GM18526 (cell line): ENCODE data around the gene KIDINS220.

Source experiments
- POLR2A ChIP-seq: IDR thresholded peaks from 3 replicates; pipeline ENCODE4 v1.6.1; 2011; ENCODE audit not compliant: insufficient read length; ENCODE audit errors: extremely low read depth

KIDINS220 gene

GRCh38 chr2:8837795-8838140 is 355 bp upstream of the KIDINS220 start:
- TF ChIP-seq POLR2A, result no peak

DNA sequence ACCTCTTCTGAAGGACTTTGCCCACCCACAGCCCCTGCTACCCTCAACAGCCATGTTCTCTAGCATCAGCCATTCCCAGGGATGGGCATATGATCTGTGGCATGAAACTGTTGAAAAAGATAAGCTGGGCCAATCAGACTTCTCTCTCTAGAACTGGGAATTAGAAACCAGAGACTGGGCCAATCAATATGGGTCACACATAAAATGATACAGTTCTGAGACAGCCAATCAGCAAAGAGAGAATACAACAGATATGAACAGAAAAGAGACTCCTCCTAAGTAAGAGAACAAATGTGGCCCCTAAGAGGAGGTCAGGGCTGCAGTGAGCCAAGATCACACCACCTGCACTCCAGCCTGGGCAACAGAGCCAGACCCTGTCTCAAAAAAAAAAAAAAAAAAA is 2.1 kb downstream of the KIDINS220 start:
- no peak for TF ChIP-seq POLR2A

DNA sequence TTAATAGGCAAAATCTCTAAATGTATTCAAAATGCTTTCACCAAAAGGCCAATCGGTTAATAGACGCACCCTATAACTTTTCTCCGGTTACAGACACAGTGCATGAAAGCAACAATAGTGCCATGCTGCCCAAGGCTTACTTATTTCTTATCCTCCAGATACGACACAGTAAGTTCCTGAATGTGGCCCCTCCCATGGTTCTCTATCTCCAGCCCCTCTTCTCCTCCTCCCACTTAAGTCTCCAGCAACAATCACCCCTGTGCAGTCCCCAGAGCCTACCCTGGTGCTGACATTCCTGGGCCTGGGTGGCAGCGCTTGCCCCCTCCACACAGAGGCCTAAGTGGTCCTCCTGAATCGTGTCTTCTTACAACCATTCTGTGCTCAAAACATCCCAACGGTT is 3.6 kb downstream of the KIDINS220 start:
- no peak for TF ChIP-seq POLR2A

GRCh38 chr2:8831516-8831915 is 5.9 kb downstream of the KIDINS220 start:
- TF ChIP-seq POLR2A, result no peak

GRCh38 chr2:8827729-8828128 is 9.7 kb downstream of the KIDINS220 start:
- no peak for TF ChIP-seq POLR2A

- no peak for TF ChIP-seq POLR2A
These were observed 15.2 kb downstream of the KIDINS220 start for GRCh38 chr2:8822218-8822617.

DNA sequence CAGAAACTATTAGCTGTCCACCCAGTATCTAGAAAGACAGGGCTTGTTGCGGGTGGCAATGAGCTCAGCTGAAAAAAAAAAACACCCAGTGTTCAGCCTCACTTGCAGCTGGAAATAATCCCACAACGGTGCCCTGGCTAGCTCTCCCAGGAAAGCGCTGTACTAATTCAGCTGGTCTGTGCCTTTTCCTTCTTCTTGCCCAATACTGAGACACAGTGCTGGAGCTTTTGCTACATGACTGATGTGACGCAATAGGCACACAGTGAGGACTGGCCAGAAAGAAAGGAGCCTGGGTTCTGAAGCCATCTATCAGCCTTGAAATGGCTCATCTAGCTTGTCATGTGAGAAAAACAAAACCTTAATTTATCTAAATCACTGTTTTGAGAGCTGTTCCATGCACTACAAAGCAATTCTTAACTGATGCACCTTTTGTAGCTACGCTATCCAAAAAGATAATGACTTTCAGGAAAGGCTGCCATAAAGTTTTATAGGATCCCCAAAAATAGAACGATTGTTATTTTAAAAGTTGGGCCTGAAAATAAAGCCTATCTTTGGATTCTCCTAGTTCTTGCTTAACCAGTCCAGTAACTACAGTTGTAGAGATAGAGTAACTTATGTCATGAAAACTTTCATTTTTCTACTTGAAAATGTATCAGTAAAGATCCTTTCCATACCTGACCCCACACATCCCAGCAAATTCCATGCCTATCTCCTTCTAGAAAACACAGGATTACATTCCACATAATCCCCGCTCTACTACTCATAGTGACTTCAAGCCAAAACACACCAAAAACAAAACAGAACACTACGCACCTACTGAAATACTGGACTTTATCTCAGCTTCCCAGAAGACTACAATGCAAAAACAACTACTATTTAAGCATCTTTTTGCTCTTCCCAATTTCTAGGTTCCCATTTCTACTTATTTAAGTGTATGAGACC is 15.9 kb downstream of the KIDINS220 start:
- TF ChIP-seq POLR2A, result no peak

DNA sequence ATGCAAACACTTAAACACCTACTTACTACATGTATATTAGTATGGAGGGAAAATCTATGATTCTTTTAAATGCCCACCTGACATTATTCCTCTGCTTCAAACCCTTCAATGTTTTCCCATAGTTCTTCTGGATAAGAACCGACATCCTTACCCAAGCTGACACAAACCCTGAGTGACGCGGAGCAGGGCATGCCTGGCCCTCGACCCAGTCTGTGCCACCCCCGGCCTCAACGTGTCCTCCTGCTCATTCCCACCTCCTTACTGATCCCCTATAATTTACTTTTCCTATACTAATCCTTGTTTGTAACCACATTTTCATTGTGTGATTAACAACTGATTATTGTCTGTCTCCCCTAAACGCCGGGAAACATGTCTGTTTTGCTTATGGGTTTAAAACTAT is 17.5 kb downstream of the KIDINS220 start:
- no peak for TF ChIP-seq POLR2A

GRCh38 chr2:8819194-8819593 is 18.2 kb downstream of the KIDINS220 start:
- no peak for TF ChIP-seq POLR2A

DNA sequence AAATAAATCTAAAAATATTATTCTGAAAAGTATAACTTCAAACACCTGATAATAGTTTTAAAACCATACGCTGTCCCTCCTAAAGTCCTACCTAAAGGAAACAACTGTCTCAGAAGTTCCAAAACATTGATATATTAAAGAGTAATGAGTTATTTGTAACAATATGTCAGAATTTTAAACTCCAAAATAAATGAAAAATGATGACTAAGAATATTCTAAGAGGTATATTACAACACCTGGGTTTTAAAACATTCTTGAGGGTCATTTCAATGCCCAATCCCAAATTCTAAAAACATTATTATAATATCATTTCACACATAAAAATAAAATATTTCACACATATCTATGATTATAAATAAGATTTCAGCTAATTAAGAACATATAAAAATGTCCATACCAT is 20.2 kb downstream of the KIDINS220 start:
- TF ChIP-seq POLR2A, result no peak

DNA sequence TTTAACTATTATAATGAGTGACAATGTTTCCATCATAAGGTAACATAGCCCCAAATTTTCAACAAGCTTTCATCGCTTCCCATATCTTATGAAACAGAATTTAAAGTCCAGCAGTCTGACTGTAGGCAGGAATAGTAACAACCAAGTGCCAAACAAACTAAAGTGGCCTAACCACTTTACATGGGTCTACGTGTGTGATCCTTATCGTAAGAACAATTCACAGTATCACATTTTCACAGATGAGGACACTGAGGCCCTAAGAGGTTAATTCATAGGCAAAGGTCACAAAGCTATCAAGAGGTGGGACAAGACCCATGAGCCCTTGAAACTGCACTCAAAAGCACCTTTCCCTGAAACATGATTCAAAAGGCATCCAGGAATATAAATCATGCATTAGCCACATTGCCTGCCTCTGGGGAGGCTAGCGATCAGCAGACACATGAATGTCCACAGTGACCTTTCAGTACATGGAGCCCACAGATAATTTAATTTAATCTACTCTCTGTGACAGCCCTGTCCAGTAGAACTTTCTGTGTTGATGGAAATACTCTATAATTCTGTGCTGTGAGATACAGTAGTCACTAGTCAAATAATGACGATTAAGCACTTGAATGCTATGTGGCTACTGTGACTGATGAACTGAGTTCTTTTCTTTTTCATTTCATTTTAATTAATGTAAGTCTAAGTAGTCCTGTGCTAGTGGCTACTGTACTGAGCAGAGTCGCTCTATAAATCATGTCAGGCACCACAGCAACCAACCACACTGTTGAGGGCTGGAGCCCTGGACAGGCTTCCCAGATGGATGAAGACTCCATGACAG is 30.3 kb downstream of the KIDINS220 start:
- TF ChIP-seq POLR2A, result no peak

GRCh38 chr2:8805278-8806210 is 31.9 kb downstream of the KIDINS220 start:
- TF ChIP-seq POLR2A, result no peak

DNA sequence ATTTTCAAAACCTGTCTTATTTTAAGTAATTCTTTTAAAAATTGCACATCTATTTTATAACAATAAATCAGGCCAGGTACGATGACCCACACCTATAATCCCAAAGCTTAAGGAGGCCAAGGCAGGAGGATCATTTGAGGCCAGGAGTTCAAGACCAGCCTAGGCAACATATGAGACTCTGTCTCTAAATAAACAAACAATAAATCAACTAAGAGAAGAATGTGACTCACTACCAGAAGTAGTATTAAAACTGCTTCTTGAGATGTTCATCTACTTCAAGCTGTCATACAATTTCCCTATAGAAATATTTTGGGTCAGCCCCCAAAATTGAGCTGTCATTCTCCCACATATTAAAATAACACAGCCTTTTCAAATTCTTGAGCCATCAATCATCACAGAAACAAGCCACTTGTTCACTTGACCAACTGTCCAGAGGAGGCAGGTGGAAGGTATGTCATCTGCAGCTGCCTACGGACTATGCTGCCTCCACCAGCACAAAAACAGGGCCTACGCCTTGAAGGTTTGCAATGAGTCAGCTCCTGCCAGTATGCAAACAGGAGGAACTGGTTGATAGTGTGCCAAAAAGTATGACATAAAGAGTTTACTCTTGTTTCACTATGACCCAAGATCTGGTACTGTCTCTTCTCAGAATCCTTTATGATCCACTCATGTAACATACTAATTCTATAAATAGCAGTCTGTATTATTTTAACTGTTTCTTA is 33.6 kb downstream of the KIDINS220 start:
- no peak for TF ChIP-seq POLR2A

DNA sequence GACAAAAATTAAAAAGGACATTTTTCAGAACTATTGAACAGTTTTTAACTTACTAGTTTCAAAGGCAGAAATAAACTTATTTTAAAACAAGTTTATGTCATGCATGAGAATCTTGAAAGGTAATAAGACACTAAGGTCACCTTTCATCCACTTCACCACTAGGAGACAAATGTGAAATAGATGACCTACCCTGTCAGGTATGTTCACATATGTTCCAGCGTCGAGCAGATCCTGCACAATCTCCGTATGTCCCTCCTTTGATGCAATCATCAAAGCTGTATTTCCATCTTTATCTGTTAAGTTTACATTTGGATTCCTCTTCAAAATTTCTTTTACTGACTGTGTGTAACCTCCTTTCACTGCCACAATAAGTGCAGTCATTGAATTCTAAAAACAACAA is 34.7 kb downstream of the KIDINS220 start:
- TF ChIP-seq POLR2A, result no peak

DNA sequence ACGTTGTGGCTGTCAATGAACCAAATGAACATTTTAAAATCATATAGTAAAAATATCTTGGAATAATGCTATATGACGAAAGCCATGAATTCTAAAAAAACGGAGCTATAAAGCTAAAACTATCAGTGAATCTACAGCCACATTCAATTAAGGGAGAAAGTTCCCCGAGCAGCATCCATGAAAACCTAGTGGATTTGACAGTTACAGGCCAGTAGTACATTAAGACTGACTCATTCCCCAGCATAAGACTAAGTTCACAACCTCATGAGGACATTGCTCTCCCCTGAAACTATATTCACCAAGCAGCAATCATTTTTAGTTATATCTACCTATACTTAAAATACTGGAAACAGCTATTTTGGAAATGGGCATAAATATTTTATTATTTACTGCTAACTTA is 36.6 kb downstream of the KIDINS220 start:
- no peak for TF ChIP-seq POLR2A

DNA sequence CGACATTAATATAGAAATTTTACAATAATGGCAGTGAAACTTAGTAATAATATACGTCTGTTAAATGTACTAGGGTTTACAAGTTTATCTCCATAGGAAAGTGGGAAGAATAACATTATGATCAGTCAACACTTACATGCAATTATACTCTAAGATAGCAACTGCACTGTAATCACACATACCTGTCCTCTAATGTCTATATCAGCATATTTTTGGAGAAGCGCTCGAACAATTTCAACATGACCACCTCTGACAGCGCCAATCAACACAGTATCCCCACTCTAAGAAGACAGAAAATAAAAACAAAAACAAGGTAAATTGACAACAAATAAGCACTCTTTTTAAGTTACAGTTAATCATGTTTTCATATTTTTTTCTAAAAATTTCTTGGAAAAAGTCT is 37.2 kb downstream of the KIDINS220 start:
- TF ChIP-seq POLR2A, result no peak
